ENCODE results near the gene UGT1A6. TPM values are rescaled to one million over a fixed set of nuclear protein-coding genes. Genes with fewer than 3 reads are reported as not detected.

Gene UGT1A6
- total RNA-seq, 1 experiment from 2014 or later = not detected

DNA sequence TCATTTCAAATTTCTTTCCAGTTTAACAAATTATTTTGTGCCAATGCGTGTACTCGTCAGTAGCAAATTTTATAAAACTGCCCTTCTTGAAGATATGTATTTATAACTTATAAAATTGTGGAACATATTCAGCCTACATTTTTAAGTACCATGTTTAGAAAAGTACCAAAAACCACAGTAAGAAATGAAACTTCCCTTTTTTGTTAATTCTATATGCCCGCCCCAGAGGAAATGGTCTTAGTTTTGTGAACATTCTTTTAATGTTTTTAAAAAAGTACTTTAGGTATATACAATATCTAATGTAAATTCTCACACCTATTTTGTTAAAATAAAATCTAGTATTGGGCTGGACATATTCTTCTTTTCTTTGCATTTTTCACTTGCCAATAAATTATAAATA lies 19.8 kb upstream of the UGT1A6 start:
- Mint-ChIP-seq H3K36me3 (no peaks in the 10 kb centered on the region), H3K4me1 (peaks cover 7% of the 10 kb centered on the region), H3K9me3 (peaks cover 9% of the 10 kb centered on the region), H3K27me3 (ENCODE audit: low read depth) (no peaks in the 10 kb centered on the region), H3K27ac (no peak overlapping the region), H3K4me3 (no peak overlapping the region)
- TF ChIP-seq ZBTB21 (CRISPR knock-in tag; IDR thresholded peaks at IDR 0.05; ENCODE audit: borderline replicate concordance) (no peak), HMGXB4 (CRISPR knock-in tag; IDR thresholded peaks at IDR 0.05) (no peak), AR (CRISPR knock-in tag; IDR thresholded peaks at IDR 0.05) (no peak), ZNF281 (CRISPR knock-in tag; IDR thresholded peaks at IDR 0.05) (no peak), SOX15 (CRISPR knock-in tag; IDR thresholded peaks at IDR 0.05) (no peak), FOXP1 (CRISPR knock-in tag; IDR thresholded peaks at IDR 0.05; ENCODE audit: borderline replicate concordance) (no peak), GABPB1 (CRISPR knock-in tag; IDR thresholded peaks at IDR 0.05) (no peak), GTF2I (CRISPR knock-in tag; conservative IDR thresholded peaks at IDR 0.05) (no peak), NFE2L1 (CRISPR knock-in tag; IDR thresholded peaks at IDR 0.05) (no peak)
- TF ChIP-seq, protein P1, sequence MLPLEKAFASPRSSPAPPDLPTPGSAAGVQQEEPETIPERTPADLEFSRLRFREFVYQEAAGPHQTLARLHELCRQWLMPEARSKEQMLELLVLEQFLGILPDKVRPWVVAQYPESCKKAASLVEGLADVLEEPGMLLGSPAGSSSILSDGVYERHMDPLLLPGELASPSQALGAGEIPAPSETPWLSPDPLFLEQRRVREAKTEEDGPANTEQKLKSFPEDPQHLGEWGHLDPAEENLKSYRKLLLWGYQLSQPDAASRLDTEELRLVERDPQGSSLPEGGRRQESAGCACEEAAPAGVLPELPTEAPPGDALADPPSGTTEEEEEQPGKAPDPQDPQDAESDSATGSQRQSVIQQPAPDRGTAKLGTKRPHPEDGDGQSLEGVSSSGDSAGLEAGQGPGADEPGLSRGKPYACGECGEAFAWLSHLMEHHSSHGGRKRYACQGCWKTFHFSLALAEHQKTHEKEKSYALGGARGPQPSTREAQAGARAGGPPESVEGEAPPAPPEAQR (CRISPR knock-in tag; IDR thresholded peaks at IDR 0.05) = no peak
- ChIA-PET CTCF (no interaction called here), POLR2A (no interaction called here)
- ATAC-seq = no peak
- no peak for DNase-seq (ENCODE audit: low spot score)

DNA sequence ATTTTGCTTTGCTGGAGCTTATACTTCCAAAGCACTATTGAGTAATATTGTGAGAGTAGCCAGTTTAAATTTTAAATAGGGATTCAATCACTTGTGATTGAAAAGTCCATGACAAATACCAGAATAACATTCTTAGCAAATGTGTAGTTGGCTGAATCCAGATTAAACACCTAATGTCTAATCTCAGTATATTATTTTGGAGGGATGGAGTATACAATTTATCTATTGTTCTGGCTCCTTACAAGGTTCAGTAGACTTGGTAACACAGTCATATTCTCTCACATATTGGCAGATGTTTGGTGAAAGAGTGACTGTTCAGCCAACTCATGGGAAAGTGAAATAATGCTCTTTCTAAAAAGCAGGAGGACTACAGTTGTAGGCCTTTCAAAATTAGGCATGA lies 18.8 kb upstream of the UGT1A6 start:
- DNase-seq (ENCODE audit: low spot score) (no peak), ATAC-seq (no peak)
- Mint-ChIP-seq H3K27me3 (ENCODE audit: low read depth) (0 out of 2 replicates have a peak, but pooled peaks cover 1% of the 10 kb centered on the region), H3K9me3 (peaks cover under 1% of the 10 kb centered on the region), H3K4me1 (peaks cover 7% of the 10 kb centered on the region), H3K4me3 (no peak overlapping the region), H3K36me3 (no peaks in the 10 kb centered on the region), H3K27ac (no peak overlapping the region)
- CTCF ChIA-PET = no interaction called here
- POLR2A ChIA-PET = no interaction called here
- TF ChIP-seq MXD4 (CRISPR knock-in tag; IDR thresholded peaks at IDR 0.05; ENCODE audit: borderline replicate concordance) (no peak), CREB1 (CRISPR knock-in tag; IDR thresholded peaks at IDR 0.05) (no peak), HMGA2 (CRISPR knock-in tag; IDR thresholded peaks at IDR 0.05) (no peak), ZNF416 (CRISPR knock-in tag; IDR thresholded peaks at IDR 0.05) (no peak), E2F1 (CRISPR knock-in tag; IDR thresholded peaks at IDR 0.05) (no peak), FOXJ3 (CRISPR knock-in tag; IDR thresholded peaks at IDR 0.05; ENCODE audit: borderline replicate concordance) (no peak), AFF4 (CRISPR knock-in tag; IDR thresholded peaks at IDR 0.05; ENCODE audit: borderline replicate concordance) (no peak)
- TF ChIP-seq, protein P2, sequence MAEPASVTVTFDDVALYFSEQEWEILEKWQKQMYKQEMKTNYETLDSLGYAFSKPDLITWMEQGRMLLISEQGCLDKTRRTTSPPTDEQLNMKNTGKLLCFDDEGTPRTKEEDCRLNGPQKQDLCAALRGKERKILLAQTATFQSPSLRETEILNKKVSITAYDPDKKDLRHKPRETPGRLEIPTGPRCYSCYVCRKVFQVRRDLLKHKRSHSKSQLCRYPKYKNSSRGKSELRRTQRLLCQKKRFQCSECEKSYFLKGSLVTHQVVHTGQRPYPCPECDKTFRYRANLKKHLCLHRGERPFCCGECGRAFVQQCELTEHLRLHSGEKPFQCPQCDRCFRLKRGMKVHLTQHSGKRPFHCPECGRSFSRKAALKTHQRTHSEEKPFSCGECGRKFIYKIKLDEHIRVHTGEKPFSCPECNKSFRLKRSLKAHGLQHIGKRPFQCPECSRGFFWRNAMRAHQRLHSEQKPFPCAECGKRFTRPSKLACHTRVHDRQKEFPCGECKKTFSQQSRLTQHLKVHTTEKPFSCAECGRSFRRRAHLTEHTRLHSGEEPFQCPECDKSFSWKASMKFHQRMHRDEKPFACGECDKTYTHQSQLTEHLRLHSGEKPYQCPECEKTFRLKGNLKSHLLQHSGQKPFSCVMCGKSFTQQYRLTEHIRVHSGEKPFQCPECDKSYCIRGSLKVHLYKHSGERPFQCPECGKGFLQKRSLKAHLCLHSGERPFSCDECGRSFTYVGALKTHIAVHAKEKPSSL (CRISPR knock-in tag; conservative IDR thresholded peaks at IDR 0.05) = no peak
